Left renal pelvis (tissue), 4 donors: ENCODE measurements around the gene MKNK1. TPM values are rescaled to one million over a fixed set of nuclear protein-coding genes. Genes with fewer than 3 reads are reported as not detected.

ENCODE experiments used
- DNase-seq, 4 donors: peaks; one replicate each; pipeline ENCODE4 v3.0.0-alpha.2; 2013; ENCODE audit warnings: low read depth in 4 of 4, low spot score in 3 of 4
- polyA plus RNA-seq, 4 donors: library from polyadenylated mRNA; unstranded; fragments of 120-200 nt; gene quantifications; one replicate each; pipeline ENCODE4 v1.2.1, GENCODE V29; 2013; ENCODE audit not compliant: insufficient read length in 4 of 4

The MKNK1 gene
- polyA plus RNA-seq, 4 donors: 23.3 to 39.4 (median 29.4) TPM

DNA sequence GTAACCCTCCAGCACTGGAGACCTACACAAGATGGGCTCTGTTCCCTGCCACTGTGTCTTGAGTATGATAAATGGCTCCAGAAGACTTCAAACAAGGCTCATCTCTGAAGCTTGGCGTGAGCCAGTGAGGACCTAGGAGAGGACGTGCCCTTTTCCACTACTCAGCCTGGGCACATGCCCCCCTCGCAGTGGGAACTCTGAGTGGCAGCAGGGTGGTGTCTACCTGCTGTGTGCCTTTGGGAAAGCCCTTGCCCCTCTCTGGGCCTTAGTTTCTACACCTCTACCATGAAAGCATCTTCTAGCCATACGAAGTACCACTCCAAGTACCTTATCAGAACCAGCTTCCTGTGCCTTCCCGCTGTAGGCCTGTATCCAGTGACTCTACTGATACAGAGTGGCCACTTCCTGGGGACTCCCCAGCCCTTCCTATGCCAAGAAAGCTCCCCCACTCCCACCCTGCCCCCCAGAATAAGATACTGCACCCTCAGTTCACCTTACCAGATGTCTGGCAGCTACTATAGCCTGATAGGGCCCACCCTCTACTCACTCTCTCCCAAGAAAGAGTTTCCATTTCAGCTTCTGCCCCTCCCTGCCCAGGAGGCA is 15.7 kb upstream of the MKNK1 start:
- DNase-seq: no peak

DNA sequence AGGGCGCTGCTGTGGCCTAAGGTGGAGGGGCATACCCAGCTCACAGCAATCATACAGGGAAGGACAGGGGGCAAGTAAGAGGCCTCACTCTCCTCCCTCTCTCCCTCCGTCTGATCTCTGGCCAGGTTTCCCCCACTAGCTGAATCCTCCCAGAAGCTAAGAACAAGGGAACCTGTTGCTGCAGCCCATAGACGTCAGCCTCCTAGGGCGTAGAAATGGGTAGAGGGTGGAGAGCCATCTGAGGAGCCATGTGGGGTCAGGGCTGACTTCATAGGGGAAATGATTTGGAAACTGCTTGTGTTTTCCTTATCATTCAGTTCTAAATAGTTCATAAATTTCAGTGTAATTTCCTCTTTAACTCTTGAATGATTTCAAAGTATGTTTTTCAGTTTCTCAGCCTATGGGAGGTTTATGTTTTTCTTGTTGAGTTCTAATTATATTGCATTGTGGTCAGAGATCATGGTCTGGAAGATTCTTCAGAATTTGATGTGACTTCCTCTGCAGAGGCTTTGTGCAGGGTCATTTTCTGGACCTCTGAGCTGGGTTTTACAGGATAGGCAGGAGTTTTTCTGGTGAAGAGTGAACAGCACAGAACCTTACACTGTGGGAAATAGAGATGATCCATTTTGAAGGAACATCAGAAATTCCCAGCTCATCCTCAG is 14.8 kb upstream of the MKNK1 start:
- DNase-seq: no peak

DNA sequence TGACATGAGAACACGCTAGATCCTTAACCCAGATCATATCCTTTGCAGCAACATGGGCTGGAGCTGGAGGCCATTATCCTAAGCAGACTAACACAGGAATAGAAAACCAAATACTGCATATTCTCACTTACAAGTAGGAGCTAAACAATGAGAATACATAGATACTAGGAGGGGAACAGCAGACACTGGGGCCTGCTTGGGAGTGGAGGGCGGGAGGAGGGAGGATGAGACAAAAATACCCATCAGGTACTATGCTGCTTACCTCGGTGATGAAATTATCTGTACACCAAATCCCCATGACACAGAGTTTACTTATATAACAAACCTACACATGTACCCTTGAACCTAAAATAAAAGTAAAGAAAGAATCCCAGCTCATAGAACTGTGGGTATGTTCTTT is 13.8 kb upstream of the MKNK1 start:
- DNase-seq: no peak

DNA sequence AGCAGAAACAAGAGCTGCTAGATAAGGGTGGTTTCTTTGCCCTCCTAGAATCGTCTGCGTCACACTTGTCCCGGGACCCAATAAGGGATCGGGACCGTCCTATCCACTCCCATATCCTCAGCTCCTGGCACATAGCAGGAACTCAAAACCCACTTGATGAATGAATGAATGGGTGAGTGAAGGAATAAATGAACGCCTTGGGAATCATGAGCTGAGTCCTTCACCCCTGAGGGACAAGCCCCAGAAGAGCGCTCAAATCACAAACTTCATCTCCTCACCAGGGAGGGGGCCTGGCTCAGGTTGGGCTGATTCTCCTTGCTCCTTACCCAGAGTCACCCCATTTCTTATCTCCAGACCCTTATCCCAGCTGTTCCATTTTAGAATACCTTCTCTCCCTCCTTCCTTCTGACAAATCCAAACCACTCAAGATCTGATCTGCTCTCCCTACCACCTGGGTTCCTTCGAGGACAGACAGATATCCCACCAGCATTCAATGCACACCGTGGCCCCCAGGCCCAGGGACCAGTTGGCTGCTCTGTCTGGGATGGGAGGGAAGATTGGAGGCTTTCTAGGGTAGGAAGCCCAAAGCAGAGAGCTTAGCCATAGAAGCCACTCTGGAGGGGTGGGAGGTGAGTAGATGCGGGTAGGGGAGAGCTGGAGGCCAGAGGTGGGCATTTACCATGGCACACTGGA is 13.2 kb upstream of the MKNK1 start:
- no peak for DNase-seq

DNA sequence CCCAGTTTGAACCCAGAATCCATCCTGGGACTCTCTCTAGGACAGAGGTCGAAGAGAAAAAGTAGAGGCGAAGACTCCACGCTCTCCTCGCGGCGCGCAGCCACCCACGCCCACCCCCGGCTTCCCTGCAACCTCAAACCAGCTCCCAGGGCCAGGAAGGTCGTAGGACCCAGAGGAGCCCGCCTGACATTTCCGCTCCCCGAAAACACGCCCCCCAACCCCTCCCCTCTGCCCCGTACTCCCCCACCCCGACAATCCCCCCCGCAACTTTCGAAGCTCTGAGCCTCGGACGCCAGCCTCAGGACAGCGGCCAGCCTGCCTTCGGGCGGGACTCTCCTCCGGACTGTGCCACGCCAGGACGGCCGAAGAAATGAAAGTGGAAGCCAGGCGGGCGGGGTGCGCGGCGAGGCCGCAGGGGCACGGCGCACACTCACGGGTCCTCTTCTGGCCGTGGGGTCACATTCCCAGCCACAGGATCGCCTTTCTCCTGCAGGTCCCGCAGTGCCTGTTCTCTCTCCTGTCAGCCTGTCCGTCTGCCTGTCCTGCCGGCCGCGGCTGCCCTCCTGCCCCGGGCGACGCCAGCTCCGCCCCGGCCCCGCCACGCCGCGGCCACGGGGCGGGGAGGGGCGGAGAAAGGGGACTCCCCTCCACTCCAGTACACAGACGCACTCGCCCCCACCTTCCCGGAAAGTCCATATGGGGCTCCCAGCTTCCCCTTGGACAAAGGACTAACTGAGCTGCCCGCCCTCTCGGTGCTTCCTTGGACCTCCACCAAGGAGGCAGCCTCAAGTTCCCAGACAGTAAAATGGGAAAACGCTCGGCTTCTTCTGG is 12.4 kb upstream of the MKNK1 start, which contains the start of gene MOB3C:
MOB3C (minus strand) TSS at position 535 of the 831 bp plus-strand sequence. CDS start 3,490 bp downstream, outside the sequence.
- DNase-seq: peak in 2 of 4 donors; percentile 29 to 37

DNA sequence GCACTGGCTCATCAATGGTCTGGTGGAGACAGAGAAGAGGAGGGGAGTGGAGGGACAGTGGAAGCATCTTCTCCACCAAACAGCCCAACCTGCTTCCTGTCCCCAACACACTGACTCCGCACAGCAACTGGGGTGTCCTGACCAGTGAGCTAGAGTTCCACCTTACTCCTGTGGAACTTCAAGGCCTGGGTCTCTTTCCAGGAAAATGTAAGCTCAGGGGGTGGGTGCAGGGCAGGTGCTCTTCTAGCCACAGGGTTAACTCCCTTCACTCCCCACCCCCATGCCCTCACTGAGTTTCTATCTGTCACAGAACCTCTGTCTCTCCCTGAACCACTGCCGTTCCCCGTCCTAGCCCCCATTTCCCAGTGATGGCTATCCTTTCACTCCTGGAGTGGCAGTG is 11.7 kb upstream of the MKNK1 start:
- no peak for DNase-seq

DNA sequence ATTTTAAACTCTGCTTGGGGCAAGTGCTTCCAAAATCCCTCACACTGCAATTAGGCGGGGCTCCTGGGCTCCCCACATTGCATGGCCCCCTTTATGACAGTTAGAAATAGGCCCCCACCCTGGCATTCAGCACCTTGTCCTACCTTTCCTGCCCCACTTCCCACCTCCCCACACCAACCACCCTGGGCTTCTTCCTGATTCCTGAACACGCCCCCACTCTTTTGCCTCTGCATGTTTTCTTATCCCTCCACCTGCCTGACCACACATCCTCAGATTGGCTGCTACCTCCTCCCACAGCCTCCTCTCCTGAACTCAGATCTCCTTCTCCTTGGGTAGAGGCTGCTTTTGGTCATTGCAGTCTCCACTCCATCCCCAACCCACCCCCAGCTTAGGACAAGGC is 11.0 kb upstream of the MKNK1 start:
- DNase-seq: no peak

DNA sequence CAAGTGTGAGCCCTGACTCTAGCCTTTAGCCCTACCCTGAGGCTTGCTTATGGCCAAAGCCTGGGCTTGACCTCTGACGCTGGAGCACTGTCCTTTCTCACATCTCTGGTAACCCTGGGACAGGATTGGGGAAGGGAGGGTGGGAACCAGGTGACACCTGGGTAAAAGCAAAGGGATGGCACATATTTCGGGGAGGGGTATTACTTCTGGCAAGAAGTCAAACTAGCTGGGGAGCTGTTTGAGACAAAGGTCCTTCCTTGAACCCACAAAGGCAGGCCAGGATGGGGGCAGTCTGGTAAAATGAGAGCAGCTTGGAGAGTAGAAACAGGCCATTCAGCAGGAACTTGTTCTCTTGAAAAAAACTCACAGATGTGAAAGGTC is 10.5 kb upstream of the MKNK1 start:
- DNase-seq: no peak

DNA sequence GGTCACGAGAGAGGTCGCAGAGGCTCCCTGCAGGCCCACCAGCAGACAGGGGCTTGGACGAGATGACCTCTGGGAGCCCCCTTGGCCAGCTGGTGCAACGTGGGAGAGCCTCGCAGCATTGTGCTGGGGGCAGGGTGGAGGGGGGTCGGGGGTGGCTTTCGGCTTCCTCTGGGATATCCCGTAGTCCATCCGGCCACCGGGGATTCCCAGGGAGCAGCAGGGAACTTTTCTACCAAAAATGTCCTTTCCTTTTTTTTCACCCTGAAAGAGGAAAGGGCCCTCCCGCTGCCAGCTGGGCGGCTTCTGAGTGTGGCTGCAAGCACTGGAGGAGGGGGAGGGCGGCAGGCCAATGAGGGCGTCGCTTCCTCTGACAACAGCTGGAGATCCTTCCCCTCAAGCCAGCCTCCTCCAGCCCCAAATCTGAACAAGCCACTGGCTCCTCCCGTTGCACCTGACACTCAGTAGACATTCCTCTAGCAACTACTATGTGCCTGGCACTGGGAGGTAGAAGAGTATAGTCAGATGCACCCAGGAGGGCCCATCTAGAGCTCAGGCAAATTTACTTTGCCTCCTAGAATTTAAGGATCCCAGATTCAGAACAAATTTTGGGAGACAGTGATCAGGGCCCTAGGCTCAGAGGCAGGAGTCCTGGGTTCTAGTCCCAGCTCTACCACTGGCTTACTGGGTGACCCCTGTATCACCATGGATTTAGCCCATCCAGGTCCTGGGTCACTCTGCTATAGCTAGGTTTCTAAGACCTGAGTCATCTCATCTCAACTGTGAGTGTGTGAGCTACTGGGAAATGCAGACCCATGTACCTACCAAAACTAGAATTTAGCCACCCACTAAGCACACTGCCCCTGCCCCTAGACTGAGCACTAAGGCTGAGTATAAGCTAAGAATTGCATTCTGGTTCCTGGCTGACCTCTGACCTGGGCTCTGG is 9.9 kb upstream of the MKNK1 start:
- peak in 3 of 4 donors; percentile 41 to 55 (median 53) for DNase-seq

DNA sequence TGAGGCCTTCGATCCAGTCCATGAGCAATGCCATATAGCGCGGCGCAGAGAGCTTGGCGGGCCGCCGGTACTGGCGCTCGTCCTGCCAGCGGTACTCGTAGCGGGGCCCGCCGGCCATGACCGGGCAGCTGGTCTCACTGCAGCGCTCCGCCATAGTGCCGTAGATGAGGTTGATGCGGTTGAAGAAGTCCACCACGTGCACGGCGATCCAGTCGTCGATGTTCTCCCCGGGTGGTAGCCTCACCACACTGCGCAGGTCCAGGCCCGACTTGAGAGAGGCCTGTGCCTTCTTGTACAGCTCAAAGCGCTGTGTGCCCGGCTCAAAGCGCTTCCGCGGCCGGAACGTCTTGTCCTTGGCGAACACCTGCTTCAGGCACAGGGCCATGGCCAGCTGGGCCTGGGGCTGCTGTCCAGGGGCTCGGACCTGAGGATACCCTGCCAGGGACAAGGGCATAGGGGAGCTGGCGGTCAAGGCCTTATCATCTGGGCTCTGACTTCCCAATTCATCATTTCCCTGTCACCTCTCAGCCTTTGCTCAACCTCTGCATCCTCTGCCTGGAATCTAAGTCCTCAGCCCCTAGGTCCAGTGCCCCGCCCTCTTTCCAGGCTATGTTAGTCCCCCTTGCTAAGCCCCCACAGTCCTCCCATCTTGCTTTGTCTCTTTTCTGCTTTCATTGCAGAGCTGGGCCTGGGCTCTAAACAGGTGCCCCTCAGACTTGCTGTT is 9.0 kb upstream of the MKNK1 start:
- DNase-seq: no peak

DNA sequence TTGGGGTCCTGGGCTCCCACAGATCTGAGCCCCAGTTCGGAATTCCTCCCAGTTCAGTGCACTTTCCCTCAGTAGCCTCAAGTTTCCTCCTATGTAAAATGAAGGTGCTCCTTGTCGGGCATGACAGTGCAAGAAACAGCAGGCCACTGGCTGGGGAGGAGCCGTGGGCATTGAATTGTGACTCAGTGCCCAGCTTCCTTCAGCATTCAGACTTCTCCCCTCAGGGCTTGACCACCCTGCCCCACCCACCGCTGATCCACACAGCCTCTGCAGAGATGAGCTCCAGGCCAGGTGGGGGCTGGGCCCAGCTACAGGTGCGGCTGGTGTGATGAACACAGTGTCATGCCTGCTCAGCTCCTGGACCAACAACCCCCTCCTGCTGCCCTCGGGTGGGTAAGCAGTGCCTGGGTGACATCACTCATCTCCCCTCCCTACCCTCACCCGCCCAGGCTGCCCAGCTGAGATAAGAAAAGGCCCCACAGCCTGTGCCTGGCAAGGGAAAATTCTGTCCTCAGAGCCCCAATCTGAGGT is 7.7 kb upstream of the MKNK1 start:
- DNase-seq: no peak

DNA sequence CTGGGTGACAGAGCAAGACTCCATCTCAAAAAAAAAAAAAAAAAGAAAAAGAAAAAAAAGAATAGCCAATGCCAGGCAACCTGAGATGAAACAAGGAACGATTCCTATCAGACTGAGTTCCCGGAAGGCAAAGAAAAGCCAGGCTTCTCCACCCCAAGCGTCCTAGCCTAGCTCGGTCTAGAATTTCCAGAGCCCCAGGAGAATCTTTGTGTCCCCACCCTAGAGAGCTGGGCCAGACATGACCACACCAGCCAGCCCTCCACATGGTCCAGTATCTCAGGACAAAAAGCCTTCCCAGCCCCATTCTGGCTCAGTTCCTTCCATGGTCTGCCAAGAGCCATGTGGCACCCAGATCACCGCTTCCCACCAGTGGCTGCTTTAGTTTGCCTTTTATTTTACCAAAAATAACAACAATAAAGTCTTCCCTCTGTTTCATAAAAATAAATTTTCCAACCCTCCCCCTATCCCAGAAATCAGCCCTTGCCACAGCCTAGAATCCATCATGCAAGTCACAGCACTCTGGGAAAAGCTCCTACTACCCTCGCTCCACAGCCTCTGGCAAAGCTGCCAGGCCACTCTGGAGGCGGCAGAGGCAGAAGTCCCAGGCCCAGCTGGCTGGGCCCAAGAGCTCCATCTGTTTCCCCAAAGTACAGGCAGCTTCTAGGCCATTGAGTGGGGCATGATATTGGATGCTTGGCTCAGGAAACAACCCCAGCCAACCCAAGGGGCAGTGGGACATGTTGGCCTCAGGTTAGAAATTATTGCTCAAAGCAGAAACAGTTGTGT is 3.5 kb upstream of the MKNK1 start:
- no peak for DNase-seq

DNA sequence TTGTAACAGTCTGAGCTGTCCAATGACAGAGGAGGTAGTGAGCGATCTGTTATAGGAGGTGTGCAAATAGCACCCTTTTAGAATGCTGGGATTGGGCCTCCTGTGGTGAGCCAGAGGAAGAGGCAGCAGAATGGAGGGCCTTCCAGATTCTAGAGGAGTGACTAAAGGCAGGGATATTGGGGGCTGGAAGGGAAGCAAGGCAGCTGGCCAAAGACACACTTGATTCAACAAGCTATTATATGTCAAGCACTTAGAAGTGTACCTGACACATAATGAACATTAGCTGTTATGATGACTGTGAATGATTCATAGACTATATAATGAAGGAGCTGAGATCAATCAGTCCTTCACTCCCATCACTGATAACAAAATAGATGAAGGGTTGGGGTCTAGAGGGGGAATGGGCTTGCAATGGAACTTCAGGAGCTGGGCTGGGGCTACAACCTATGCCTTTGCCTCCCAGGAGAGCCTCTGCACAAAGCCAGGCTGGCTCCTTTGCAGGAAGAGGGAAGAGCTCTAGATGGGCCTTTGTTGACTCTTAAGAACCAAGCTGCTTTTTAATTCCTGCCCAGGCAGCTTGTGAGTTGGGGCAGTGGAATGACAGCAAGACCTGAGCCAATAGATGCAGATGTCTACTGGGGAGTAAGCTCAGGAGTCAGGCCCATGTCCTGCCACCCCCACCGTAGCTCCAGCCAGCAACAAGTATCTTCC is 2.3 kb upstream of the MKNK1 start:
- no peak for DNase-seq

DNA sequence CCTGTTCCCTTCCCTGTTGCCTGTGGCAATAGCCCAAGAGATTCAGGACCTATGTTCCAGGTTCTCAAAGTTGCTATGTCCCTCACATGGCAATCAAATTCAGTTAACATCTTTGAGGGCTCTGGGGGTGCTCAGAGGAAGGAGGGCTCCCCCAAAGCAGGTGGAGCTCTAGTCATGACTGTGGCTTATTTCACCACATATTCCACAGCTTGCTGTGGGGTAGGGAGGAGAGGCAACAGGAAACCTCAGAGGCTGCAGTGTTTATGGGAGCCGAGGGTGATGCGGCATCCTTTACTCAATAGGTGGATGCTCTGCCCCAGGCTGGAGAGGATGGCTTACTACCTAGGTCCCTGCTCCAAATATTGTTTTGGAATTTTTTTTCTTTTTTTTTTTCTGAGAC is 1.2 kb upstream of the MKNK1 start:
- no peak for DNase-seq

DNA sequence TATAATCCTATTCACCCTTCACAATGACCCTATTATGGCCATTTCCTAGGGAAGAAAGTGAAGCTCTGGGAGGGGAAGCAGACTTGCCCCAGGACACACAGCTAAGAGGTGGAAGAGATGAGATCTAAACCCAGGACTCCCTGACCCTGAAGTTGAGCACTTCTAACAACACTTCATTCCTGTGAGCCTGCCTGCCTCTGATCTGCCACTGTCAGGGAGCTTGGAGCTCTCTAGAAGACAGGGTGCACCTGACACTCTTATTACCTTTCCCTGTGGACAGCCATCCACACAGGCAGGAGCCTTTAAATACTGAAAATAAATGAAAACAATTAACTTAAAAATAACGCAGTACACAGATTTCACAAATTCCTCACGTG is 599 bp downstream of the MKNK1 start:
- DNase-seq: no peak

DNA sequence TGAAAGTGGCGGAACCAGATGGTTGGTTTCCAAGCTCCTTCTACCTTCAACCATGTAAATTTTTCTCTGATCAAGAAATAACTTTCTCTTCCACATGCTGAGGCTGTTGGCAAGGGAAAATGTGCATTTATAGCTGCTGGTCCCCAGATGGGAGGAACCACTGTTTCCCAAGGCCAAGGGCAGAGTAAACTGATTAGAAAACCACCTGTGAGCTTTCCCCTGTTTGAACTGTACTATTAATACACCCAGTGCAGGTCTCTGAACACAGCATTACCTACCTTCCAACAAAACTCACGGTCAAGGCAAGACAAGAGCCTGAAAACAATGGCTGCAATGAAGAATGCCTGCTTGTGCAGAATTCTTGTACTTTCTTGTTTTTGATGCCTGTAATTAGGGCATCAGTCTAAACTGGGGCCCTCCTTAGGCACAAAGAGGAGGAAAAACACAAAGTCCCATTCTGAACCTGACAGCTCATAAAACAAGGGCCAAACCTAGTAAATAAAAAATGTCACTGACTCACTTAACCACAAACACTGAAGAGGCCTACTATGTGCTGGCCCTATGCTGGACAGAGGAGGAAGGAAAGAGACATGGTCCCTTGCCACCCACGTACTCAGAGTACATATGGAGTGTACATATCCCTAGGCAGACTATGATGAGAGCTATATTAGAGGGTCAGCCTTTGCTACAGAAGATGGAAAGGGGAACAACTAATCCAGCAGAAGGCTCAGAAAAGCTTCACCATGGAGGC is 2.6 kb downstream of the MKNK1 start:
- DNase-seq: no peak
